Activated CD4-positive, alpha-beta memory T cell treated with anti-CD3 and anti-CD28 coated beads, Interleukin-2, amount 10 ng/mL, durations not matched to agents 7 days and 5 days (primary cell): Measurements from ENCODE around the gene CDC73. TPM values are rescaled to one million over a fixed set of nuclear protein-coding genes. Genes with fewer than 3 reads are reported as not detected.

ENCODE experiments used
- CTCF ChIA-PET: fragments of 350-600 bp; sonication (Branson Sonifier 250); formaldehyde crosslinking; loops from one replicate; lab custom pipeline; 2021; ENCODE audit warnings: antibody characterized with exemption, inconsistent platforms; lab: Charles Lee
- POLR2A ChIA-PET: fragments of 350-600 bp; sonication (Branson Sonifier 250); formaldehyde crosslinking; loops from one replicate; lab custom pipeline; 2021; ENCODE audit warnings: antibody characterized with exemption; lab: Charles Lee
- DNase-seq: peaks from one replicate; pipeline ENCODE4 v3.0.0-alpha.2; 2020
- H3K27ac Mint-ChIP-seq: one replicate; pipeline ENCODE4 v1.8.0; 2021; ENCODE audit warnings: mild to moderate bottlenecking, mixed read lengths
- H3K27me3 Mint-ChIP-seq: one replicate; pipeline ENCODE4 v1.8.0; 2021; ENCODE audit warnings: mixed read lengths
- H3K36me3 Mint-ChIP-seq: one replicate; pipeline ENCODE4 v1.8.0; 2021; ENCODE audit warnings: low read depth, mixed read lengths
- H3K4me1 Mint-ChIP-seq: one replicate; pipeline ENCODE4 v1.8.0; 2021; ENCODE audit warnings: mixed read lengths
- H3K4me3 Mint-ChIP-seq: one replicate; pipeline ENCODE4 v1.8.0; 2021; ENCODE audit warnings: mild to moderate bottlenecking, mixed read lengths
- H3K9me3 Mint-ChIP-seq: one replicate; pipeline ENCODE4 v1.8.0; 2021; ENCODE audit warnings: mixed read lengths
- total RNA-seq, 2 experiments: library from RNA; stranded (reverse); gene quantifications; one replicate each; pipeline ENCODE4 v1.2.3, GENCODE V29; 2021

CDC73 gene
- total RNA-seq, 2 experiments from 2014 or later, result 62.0 to 64.9 TPM

- POLR2A ChIA-PET, result interaction anchor here (1.2 to 7.1 kb wide), 7 partner anchors 10 to 298 kb away, joined by 3 to 43 read pairs (median 4); partner anchors contain the start of genes CDC73, RO60 and UCHL5
- H3K9me3 Mint-ChIP-seq, result no peaks in the 10 kb centered on the region
- H3K4me1 Mint-ChIP-seq, result peaks cover 20% of the 10 kb centered on the region
- H3K27ac Mint-ChIP-seq, result peak overlapping the region; percentile 68
- CTCF ChIA-PET, result interaction anchor here (0.7 to 3.5 kb wide), 5 partner anchors 11 to 46 kb away, joined by 3 to 12 read pairs (median 3); partner anchors contain the start of genes RO60 and UCHL5
- peaks cover 3% of the 10 kb centered on the region for H3K36me3 Mint-ChIP-seq
- H3K27me3 Mint-ChIP-seq, result no peaks in the 10 kb centered on the region
- DNase-seq, result peak; percentile 20
- peak overlapping the region; percentile 92 for H3K4me3 Mint-ChIP-seq
Measured at GRCh38 chr1:193104502-193104906, 17.3 kb upstream of the CDC73 start.

DNA sequence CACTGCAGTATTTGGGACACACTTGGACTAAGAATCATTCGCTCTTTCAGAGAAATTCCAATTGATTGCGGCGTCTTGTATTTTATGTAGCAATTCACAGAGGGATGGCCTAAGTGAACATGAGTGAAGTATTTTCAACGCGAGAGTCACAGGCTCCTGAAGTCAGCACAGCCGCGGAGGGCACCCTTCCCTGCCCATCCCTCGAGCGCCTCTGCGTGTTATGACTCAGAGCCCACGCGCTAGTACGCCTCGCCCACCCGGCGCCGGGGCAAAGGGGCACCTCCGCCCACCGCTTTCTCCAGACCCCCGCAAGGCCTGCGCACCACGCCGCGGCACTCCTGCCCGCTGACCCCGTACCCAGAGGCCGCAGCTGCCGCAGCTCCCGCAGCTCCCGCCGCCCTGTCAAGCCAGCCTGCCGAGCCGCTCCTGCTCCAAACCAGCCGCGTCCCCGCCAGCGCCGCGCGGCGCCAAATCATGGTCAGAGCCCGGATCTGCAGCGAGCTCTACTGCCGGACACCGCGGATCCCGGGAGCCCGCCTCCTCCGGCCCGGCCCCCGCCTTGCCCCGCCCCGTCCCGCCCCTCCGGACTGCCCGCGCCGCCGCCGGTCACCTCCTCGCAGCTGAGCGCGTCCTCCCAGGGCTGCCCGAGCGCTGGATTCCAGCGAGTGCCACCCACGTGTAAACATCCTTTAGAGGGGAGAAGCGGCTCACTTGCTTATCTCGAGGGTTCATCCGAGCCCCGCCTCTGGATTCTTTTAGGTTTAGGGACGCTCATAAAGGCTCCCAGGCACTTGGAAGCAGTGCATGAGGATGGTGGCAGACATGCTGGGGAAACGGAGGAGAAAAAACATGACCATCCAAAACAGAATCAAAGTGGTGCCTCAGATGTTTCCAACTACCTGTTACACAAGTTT is 16.7 kb upstream of the CDC73 start, which contains the start of gene GLRX2:
Gene GLRX2 (minus strand): TSS at position 508 of the 914 bp plus-strand sequence. CDS start 32 bp downstream, at position 476.
- Mint-ChIP-seq H3K4me1 (peaks cover 20% of the 10 kb centered on the region), H3K36me3 (peaks cover 3% of the 10 kb centered on the region), H3K9me3 (no peaks in the 10 kb centered on the region), H3K27ac (peak within 1 kb of the TSS; percentile 68), H3K27me3 (no peaks in the 10 kb centered on the region), H3K4me3 (peak within 1 kb of the TSS; percentile 92)
- peak; percentile 62 for DNase-seq
- ChIA-PET POLR2A (interaction anchor here (1.3 to 7.1 kb wide), 5 partner anchors 11 to 298 kb away, joined by 3 to 43 read pairs (median 7); partner anchors contain the start of genes CDC73, RO60 and UCHL5), CTCF (interaction anchor here (0.6 to 3.5 kb wide), 5 partner anchors 14 to 44 kb away, joined by 3 to 12 read pairs (median 3); partner anchors contain the start of gene CDC73)

DNA sequence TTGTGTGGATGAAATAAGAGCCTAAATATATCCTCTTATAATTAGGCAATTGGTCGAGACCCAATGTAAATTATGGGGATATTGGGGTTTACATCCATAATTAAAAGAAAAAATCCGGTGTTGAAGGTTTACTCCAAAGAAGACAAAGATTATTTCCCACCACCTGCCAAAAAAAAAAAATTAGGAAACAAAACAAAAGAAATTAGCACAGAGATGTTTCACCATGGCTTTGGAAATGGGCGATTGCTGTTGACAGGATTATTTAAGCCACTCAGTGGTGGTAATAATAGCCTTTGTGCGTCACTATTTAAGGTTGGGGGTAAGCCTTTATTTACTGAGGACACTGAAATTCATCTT is 16.0 kb upstream of the CDC73 start:
- Mint-ChIP-seq H3K27me3 (no peaks in the 10 kb centered on the region), H3K27ac (no peak overlapping the region), H3K4me3 (peak overlapping the region; percentile 92), H3K36me3 (peaks cover 3% of the 10 kb centered on the region), H3K4me1 (peaks cover 20% of the 10 kb centered on the region), H3K9me3 (no peaks in the 10 kb centered on the region)
- ChIA-PET CTCF (interaction anchor here (1.0 to 3.5 kb wide), 2 partner anchors 16 to 17 kb away, joined by 3 to 12 read pairs; partner anchors contain the start of gene CDC73), POLR2A (interaction anchor here (6.0 to 7.1 kb wide), 2 partner anchors 17 to 48 kb away, joined by 42 to 43 read pairs; partner anchors contain the start of genes CDC73, RO60 and UCHL5)
- no peak for DNase-seq

- Mint-ChIP-seq H3K27ac (no peak overlapping the region), H3K4me3 (no peak overlapping the region), H3K36me3 (no peaks in the 10 kb centered on the region), H3K9me3 (no peaks in the 10 kb centered on the region), H3K27me3 (no peaks in the 10 kb centered on the region), H3K4me1 (peaks cover 14% of the 10 kb centered on the region)
- POLR2A ChIA-PET, result interaction anchor here (7.1 kb wide), 1 partner anchor 14 kb away, joined by 43 read pairs; the partner anchor contains the start of gene CDC73
- CTCF ChIA-PET, result no interaction called here
- no peak for DNase-seq
Measured at GRCh38 chr1:193108471-193108870, 13.4 kb upstream of the CDC73 start.

DNA sequence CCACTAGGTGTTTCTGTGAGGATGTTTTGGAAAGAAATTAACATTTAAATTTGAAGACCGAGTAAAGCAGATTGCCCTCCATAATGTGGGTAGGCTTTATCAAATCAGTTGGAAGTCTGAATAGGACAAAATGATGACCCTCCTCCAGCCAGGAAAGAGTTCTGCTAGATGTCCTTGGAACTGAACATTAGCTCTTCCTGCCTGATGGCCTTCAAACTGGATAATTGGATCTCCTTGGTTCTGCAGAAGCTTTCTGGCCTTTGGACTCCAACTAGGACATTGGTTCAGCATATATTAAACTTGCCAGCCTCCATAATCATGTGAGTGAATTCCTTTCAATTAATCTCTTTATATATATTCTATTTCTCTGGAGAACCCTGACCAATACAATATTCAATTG is 12.2 kb upstream of the CDC73 start:
- H3K4me1 Mint-ChIP-seq, result peaks cover 5% of the 10 kb centered on the region
- H3K27me3 Mint-ChIP-seq, result no peaks in the 10 kb centered on the region
- no peak for DNase-seq
- H3K36me3 Mint-ChIP-seq, result no peaks in the 10 kb centered on the region
- ChIA-PET POLR2A (interaction anchor here (1.7 kb wide), 1 partner anchor 10 kb away, joined by 5 read pairs; no protein-coding TSS in a partner anchor), CTCF (no interaction called here)
- H3K27ac Mint-ChIP-seq, result no peak overlapping the region
- H3K4me3 Mint-ChIP-seq, result no peak overlapping the region
- H3K9me3 Mint-ChIP-seq, result no peaks in the 10 kb centered on the region

DNA sequence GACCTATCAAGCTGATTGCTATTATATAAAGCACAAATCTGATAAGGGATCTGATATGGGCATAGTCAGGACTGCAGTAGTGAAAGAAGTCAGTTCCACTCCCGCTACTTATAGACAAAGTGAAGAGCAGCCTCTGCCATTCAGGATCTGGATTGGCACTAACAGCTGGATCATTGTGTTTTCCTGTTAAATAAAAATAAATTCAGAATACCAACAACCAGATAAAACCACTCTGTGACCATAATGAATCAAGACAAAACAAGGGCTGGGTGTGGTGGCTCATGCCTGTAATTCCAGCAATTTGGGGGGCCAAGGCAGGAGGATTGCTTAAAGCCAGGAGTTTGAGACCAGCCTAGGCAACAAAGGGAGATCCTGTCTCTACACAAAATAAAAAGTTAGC is 11.6 kb upstream of the CDC73 start:
- Mint-ChIP-seq H3K27ac (no peak overlapping the region), H3K36me3 (no peaks in the 10 kb centered on the region), H3K27me3 (no peaks in the 10 kb centered on the region), H3K4me3 (no peak overlapping the region), H3K9me3 (no peaks in the 10 kb centered on the region), H3K4me1 (peaks cover 3% of the 10 kb centered on the region)
- CTCF ChIA-PET, result no interaction called here
- POLR2A ChIA-PET, result interaction anchor here (1.7 kb wide), 1 partner anchor 10 kb away, joined by 5 read pairs; no protein-coding TSS in a partner anchor
- DNase-seq, result no peak

GRCh38 chr1:193110864-193111263 is 11.0 kb upstream of the CDC73 start:
- CTCF ChIA-PET, result interaction anchor here (1.4 kb wide), 1 partner anchor 11 kb away, joined by 4 read pairs; the partner anchor contains the start of gene CDC73
- no peak overlapping the region for H3K27ac Mint-ChIP-seq
- POLR2A ChIA-PET, result interaction anchor here (1.7 kb wide), 1 partner anchor 9 kb away, joined by 5 read pairs; no protein-coding TSS in a partner anchor

DNA sequence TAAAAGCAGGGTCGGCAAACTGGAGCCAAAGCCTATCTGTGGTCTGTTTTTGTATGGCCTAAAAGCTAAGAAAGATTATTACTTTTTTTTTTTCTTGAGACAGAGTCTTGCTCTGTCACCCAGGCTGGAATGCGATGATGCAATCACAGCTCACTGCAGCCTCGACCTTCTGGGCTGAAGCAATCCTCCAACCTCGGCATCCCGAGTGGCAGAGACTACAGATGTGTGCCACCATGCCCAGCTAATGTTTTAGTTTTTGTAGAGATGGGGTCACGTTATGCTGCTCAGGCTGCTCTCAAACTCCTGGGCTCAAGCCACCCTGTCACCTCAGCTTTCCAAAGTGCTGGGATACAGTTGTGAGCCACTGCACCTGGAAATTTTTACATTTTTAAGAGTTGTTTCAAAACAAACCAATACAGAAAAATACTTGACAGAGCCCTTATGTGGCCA is 10.2 kb upstream of the CDC73 start:
- Mint-ChIP-seq H3K27me3 (no peaks in the 10 kb centered on the region), H3K27ac (no peak overlapping the region), H3K4me3 (no peak overlapping the region), H3K4me1 (no peaks in the 10 kb centered on the region), H3K9me3 (no peaks in the 10 kb centered on the region), H3K36me3 (no peaks in the 10 kb centered on the region)
- ChIA-PET CTCF (interaction anchor here (0.7 to 1.4 kb wide), 2 partner anchors 11 to 582 kb away, joined by 3 to 4 read pairs; partner anchors contain the start of gene CDC73), POLR2A (interaction anchor here (1.0 kb wide), 1 partner anchor 10 kb away, joined by 3 read pairs; the partner anchor contains the start of gene CDC73)
- no peak for DNase-seq

More at GRCh38 chr1:193110864-193111263, 11.0 kb upstream of the CDC73 start:
- no peak for DNase-seq
- Mint-ChIP-seq H3K36me3 (no peaks in the 10 kb centered on the region), H3K27me3 (no peaks in the 10 kb centered on the region), H3K4me3 (no peak overlapping the region), H3K9me3 (no peaks in the 10 kb centered on the region), H3K4me1 (no peaks in the 10 kb centered on the region)

GRCh38 chr1:193113258-193113991 is 8.4 kb upstream of the CDC73 start:
- ChIA-PET CTCF (interaction anchor here (1.0 kb wide), 1 partner anchor 54 kb away, joined by 3 read pairs; the partner anchor contains the start of gene UCHL5), POLR2A (no interaction called here)
- H3K27ac Mint-ChIP-seq, result no peak overlapping the region
- no peaks in the 10 kb centered on the region for H3K9me3 Mint-ChIP-seq
- no peak overlapping the region for H3K4me3 Mint-ChIP-seq
- DNase-seq, result no peak
- H3K27me3 Mint-ChIP-seq, result no peaks in the 10 kb centered on the region
- H3K4me1 Mint-ChIP-seq, result peaks cover 7% of the 10 kb centered on the region
- no peaks in the 10 kb centered on the region for H3K36me3 Mint-ChIP-seq

DNA sequence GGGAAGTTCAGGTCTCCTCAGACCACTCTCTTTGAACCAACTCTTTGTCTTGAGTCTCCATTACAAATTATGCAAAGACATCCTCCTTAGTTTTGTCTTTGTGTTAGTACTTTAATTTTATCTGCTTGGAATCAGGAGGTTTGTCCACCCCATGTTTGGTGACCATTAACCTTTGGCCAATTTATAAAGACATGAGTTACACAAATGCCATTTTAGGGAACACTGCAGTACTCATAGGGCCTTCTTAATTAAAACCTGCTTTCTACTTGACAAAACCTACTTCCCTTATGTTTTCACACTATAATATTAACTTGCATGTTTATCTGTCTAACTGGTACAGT is 7.9 kb upstream of the CDC73 start:
- Mint-ChIP-seq H3K27ac (no peak overlapping the region), H3K9me3 (no peaks in the 10 kb centered on the region), H3K4me3 (no peak overlapping the region), H3K4me1 (peaks cover 13% of the 10 kb centered on the region), H3K27me3 (no peaks in the 10 kb centered on the region), H3K36me3 (no peaks in the 10 kb centered on the region)
- no peak for DNase-seq
- POLR2A ChIA-PET, result no interaction called here
- CTCF ChIA-PET, result interaction anchor here (1.0 kb wide), 1 partner anchor 55 kb away, joined by 3 read pairs; the partner anchor contains the start of gene UCHL5

DNA sequence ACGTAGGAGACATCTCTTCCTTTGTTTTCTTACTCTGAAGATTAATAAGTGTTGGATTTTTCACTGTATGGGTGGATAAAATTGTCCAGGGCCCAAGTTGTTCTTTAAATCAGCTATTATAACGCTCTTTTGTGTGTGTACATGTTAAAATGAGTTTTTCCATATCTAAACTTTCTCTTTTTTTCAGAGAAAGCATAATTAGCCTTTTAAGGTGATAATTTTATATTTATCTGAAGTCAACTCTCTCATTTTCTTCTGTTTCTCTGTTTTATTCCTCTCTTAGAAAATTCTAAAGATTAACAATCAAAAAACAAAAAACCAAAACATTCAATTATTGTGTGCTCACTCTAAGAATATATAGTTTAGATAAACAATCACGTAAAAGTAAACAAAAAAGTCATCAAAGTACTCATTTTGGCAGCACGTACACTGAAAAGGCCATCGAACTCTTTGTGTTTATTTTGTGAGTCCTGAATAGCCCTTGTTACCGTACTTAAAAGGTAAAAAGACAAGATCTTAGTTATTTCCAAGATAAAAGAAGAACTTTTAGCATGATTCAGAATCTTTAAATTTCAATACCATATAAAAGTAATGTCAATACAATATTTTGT is 7.2 kb upstream of the CDC73 start:
- no peak for DNase-seq
- POLR2A ChIA-PET, result no interaction called here
- CTCF ChIA-PET, result no interaction called here
- H3K4me1 Mint-ChIP-seq, result peaks cover 18% of the 10 kb centered on the region
- H3K9me3 Mint-ChIP-seq, result no peaks in the 10 kb centered on the region
- no peak overlapping the region for H3K27ac Mint-ChIP-seq
- H3K36me3 Mint-ChIP-seq, result no peaks in the 10 kb centered on the region
- no peak overlapping the region for H3K4me3 Mint-ChIP-seq
- H3K27me3 Mint-ChIP-seq, result no peaks in the 10 kb centered on the region
